Myometrial cell (primary cell): ENCODE data around the gene NDUFAB1. TPM values are rescaled to one million over a fixed set of nuclear protein-coding genes. Genes with fewer than 3 reads are reported as not detected.

Experiments used
- total RNA-seq: library from RNA; depleted of rRNA; stranded (reverse); fragments of >200 nt; gene quantifications from 2 replicates; pipeline ENCODE4 v1.2.3, GENCODE V29; 2015

Gene NDUFAB1
- total RNA-seq = 180 and 199 TPM in 2 replicates

DNA sequence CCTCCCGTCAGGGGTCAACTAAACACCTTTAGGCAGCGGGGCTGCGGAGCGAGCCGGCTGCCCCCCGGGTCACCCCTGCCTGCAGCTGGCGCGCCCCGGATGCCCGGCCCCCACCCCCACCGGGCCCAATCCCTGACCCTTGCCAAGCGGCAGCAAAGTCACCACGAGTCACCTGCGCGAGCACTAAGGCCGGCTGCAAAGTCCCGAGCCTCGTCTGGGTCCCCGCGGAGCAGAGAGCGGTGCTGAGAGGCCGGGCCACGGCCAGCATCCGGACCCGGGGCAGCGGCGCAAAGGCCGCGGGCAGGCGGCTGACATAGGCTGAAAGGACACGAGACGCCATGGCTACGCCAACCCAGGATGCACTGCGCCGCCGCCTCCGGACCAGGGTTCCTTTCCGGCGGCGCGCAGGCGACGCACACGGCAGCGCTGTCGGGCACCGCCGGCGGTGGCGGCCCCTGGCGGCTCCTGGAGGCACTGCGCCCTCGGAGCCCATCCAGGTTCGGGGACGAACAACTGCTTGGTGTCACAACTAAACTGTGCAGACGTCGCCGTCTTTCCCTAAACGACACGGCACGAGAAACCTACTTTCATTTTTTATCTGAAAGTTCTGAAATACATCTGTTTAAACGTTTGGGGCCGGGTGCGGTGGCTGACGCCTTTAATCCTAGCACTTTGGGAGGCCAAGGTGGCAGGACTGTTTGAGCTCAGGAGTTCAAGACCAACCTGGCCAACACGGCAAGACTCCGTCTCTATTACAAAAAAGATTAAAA, at the start of gene NDUFAB1:
TSS of gene NDUFAB1 (minus strand) at position 366 of the 770 bp plus-strand sequence. CDS start at position 340, 26 bp downstream.

DNA sequence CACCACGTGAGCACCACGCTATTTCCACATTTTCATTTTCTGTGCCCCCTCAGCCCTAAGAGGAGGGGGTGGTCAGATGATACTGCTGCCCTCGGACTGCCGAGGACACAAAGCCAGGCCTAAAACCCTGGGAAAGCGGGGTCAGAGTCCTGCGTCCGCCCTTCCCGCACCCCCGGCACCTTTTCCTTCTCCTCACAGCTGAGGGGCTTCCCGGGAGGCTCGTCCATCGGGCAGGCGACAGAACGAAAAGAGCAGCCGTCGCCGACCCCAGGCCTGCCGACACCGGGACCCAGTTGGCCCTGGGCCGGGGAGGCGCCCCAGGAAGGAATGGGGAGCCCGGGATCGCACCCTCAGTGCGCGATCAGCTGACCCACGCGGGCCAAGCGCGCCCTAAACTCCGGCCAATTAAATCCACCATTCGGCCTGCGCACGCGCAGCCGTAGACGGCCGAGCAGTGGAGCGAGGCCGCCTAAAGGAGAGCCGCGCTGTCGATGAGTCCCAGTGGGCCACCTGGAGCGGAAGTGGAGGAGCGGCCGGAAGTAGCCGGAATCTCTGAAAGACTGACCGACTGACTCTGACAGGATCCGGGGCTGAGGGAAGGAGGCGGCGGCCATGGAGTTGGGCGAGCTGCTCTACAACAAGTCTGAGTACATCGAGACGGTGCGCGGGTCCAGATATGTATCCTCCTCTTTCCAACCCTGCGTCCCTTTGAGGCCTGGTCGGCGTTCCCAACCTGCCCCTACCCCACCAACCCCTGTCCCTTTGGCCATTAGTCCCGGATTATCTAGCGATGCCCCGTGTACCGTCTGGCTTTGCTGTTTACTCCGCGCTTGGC, 45.0 kb upstream of the NDUFAB1 start, which contains the start of the genes DCTN5 and PALB2:
TSS of gene DCTN5 (plus strand) at position 536 of the 835 bp plus-strand sequence. CDS start at position 613, 77 bp downstream.
TSS of gene PALB2 (minus strand) at position 380 of the 835 bp plus-strand sequence. CDS start at position 227, 153 bp downstream.

DNA sequence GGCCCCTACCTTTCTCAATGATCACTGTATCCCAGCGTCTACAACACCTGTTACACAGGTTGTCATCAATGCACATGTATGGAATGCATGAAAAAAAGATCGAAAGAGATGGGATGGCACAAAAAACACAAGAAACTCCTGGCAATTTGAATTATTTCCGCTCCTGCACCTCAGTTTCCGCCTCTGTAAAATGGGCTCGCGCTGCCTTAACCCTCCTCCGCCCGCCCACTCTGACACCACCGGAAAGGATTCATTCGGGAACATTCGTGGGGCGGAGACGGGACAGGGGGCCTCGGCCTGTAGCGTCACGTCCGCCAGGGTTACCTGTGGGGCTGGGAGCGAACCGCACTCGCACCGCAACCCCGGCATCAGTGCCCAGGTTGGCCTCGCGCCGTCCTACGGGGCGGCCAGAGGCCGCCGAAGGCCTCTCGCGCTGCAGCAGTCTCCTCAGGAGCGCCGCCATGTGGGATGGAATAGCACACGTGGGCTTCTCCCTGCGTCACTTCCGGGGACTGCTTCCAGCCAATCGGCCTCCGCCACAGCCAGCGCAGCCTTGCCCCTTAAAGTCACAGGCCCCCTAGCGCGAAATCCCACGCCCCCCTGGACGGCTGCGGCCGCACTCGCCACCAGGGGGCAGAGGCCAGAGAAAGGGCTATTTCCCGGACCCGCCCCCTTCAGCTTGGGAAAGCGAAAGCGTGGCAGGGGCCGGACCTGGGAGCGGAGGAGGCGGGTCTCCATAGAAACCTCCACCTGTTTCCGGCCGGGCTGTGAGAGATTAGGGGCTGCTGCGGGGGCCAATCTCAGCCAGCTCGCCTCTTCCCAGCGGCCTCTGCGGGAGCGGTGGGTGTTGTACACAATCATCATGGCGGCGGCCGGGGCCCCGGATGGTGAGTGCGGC, 39.0 kb downstream of the NDUFAB1 start, which contains the start of the genes EARS2 and UBFD1:
TSS of gene EARS2 (minus strand) at position 470 of the 898 bp plus-strand sequence. CDS start at position 463, 7 bp downstream.
TSS of gene UBFD1 (plus strand) at position 847 of the 898 bp plus-strand sequence. CDS start at position 863, 16 bp downstream.

Other genes starting within 250 kb of the NDUFAB1 start
- 15.2 and 29.7 TPM in 2 replicates for gene COG7, start 143.1 kb downstream of the NDUFAB1 start, total RNA-seq
- 11.8 and 12.9 TPM in 2 replicates for gene GGA2, start 85.8 kb downstream of the NDUFAB1 start, total RNA-seq
- 23.6 and 24.3 TPM in 2 replicates for gene EARS2, start 39.0 kb downstream of the NDUFAB1 start, total RNA-seq
- 80.7 and 102 TPM in 2 replicates for gene UBFD1, start 38.6 kb downstream of the NDUFAB1 start, total RNA-seq
- gene PALB2, start 45.0 kb upstream of the NDUFAB1 start, total RNA-seq = 4.8 and 4.9 TPM in 2 replicates
- gene DCTN5, start 45.1 kb upstream of the NDUFAB1 start, total RNA-seq = 29.7 and 47.1 TPM in 2 replicates
- 79.8 and 89.4 TPM in 2 replicates for gene PLK1, start 82.6 kb upstream of the NDUFAB1 start, total RNA-seq
- 0.35 and 1.7 TPM in 2 replicates for gene ERN2, start 116.9 kb upstream of the NDUFAB1 start, total RNA-seq
- gene CHP2, start 158.7 kb upstream of the NDUFAB1 start, total RNA-seq = not detected in 2 replicates
- gene PRKCB, start 239.7 kb upstream of the NDUFAB1 start, total RNA-seq = not detected in 2 replicates